OCI-LY7 (cell line): ENCODE measurements around the gene TRHDE. TPM values are rescaled to one million over a fixed set of nuclear protein-coding genes. Genes with fewer than 3 reads are reported as not detected.

Experiments
- BruUV-seq: library from RNA; stranded (reverse); fragments of 400-500 nt; replicated peaks from 2 replicates; lab custom pipeline; 2021; lab: Mats Ljungman, UMichigan
- CTCF ChIA-PET: fragments of 300-600 bp; sonication (Branson Sonifier 250); formaldehyde crosslinking; loops from one replicate; lab custom pipeline; 2022; ENCODE audit warnings: antibody characterized with exemption; ENCODE audit not compliant: unreplicated experiment; lab: Charles Lee
- POLR2A ChIA-PET: fragments of 300-600 bp; sonication (Branson Sonifier 250); formaldehyde crosslinking; loops from one replicate; lab custom pipeline; 2022; ENCODE audit warnings: antibody characterized with exemption; lab: Charles Lee
- DNase-seq: peaks from one replicate; pipeline ENCODE4 v3.0.0-alpha.2; 2015; ENCODE audit warnings: low spot score
- H2AFZ ChIP-seq: fragments of 200-600 bp; sonication (generic), shearing (Covaris generic); 2 replicates; pipeline ENCODE4 v1.6.1; 2014; ENCODE audit warnings: mild to moderate bottlenecking, antibody characterized with exemption, low read length, moderate library complexity
- H3K27ac ChIP-seq: fragments of 200-600 bp; sonication (generic); 2 replicates; pipeline ENCODE4 v1.5.1; 2014; ENCODE audit warnings: mixed run types, low read depth, mild to moderate bottlenecking, moderate library complexity, low read length, inconsistent platforms; ENCODE audit not compliant: poor library complexity, severe bottlenecking
- H3K36me3 ChIP-seq: fragments of 200-600 bp; sonication (generic); 2 replicates; pipeline ENCODE4 v1.6.1; 2014; ENCODE audit warnings: mild to moderate bottlenecking, antibody characterized with exemption, low read length, moderate library complexity, mixed read lengths; ENCODE audit not compliant: insufficient read depth
- H3K4me1 ChIP-seq: fragments of 200-600 bp; sonication (generic); 2 replicates; pipeline ENCODE4 v1.5.1; 2014; ENCODE audit warnings: mild to moderate bottlenecking, low read length; ENCODE audit not compliant: insufficient read depth, poor library complexity, severe bottlenecking
- H3K4me2 ChIP-seq: fragments of 200-600 bp; sonication (generic); 2 replicates; pipeline ENCODE4 v1.6.1; 2014; ENCODE audit warnings: mild to moderate bottlenecking, low read length
- H3K4me3 ChIP-seq: fragments of 200-600 bp; sonication (generic); 2 replicates; pipeline ENCODE4 v1.5.1; 2014; ENCODE audit warnings: mild to moderate bottlenecking, low read depth, low read length; ENCODE audit not compliant: poor library complexity, severe bottlenecking
- H3K79me2 ChIP-seq: fragments of 200-600 bp; sonication (generic); 2 replicates; pipeline ENCODE4 v1.6.1; 2016; ENCODE audit warnings: low read depth, mild to moderate bottlenecking, low read length, moderate library complexity, mixed read lengths; ENCODE audit not compliant: insufficient read depth
- H3K9me2 ChIP-seq: fragments of 200-600 bp; sonication (generic); 2 replicates; pipeline ENCODE4 v1.6.1; 2016; ENCODE audit warnings: mild to moderate bottlenecking, low read length, mixed read lengths; ENCODE audit not compliant: insufficient read depth
- H3K9me3 ChIP-seq: fragments of 200-600 bp; sonication (generic); 2 replicates; pipeline ENCODE4 v1.6.1; 2014; ENCODE audit warnings: mild to moderate bottlenecking, mixed run types, low read length, mixed read lengths
- H4K20me1 ChIP-seq: fragments of 200-600 bp; sonication (generic); 2 replicates; pipeline ENCODE4 v1.6.1; 2014; ENCODE audit warnings: mild to moderate bottlenecking, antibody characterized with exemption, low read length, moderate library complexity, mixed read lengths; ENCODE audit not compliant: insufficient read depth
- CTCF ChIP-seq: fragments of 200-600 bp; sonication (generic); conservative IDR thresholded peaks from 2 replicates; pipeline ENCODE4 v1.5.1; 2014; ENCODE audit warnings: mild to moderate bottlenecking, antibody characterized with exemption, low read length, moderate library complexity, mixed read lengths
- EZH2phosphoT487 ChIP-seq: fragments of 200-600 bp; sonication (generic); IDR thresholded peaks from 2 replicates; pipeline ENCODE4 v1.6.1; 2018; ENCODE audit warnings: low read depth, borderline replicate concordance, mild to moderate bottlenecking, mixed run types, antibody characterized with exemption, low read length, moderate library complexity, mixed read lengths
- intact Hi-C: fragments of 100-400 bp; cut with micrococcal nuclease; formaldehyde crosslinking; loops from one replicate; pipeline ENCODE4 v1.10.0; 2022; ENCODE audit not compliant: unreplicated experiment
- total RNA-seq, 2 experiments: library from RNA; depleted of rRNA in 1 of 2; stranded (reverse); fragments of >200 nt in 1 of 2; shearing (Covaris generic) in 1 of 2; gene quantifications; 2 replicates each; pipeline ENCODE4 v1.2.3, GENCODE V29; 2014 to 2022

Gene TRHDE
- total RNA-seq, 2 experiments from 2014 or later: not detected

DNA sequence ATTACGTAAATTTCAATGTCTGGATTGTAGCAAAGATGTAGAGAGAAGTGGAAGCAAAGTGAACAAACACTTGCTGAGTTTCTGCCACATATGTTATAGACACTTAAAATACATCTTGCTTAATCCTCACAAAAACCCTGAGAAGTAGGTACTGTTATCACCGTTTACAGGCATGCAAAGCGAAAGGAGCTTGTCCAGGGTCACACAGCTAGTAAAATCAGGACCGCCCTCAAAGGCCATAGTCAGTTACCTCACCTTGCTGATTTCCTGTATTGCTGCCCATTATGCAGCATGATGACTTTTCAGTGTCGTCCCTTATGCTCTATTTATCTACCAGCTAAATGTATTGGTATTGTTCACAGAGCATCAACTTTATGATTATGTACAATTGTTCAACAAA, 39.8 kb downstream of the TRHDE start:
- no peak overlapping the region for H3K4me3 ChIP-seq
- no peak overlapping the region for H3K4me2 ChIP-seq
- intact Hi-C loops: no loop called here
- ChIA-PET POLR2A (interaction anchor here (0.5 kb wide), 1 partner anchor 368 kb away, joined by 3 read pairs; no protein-coding TSS in a partner anchor), CTCF (no interaction called here)
- H3K79me2 ChIP-seq: no peaks in the 10 kb centered on the region
- no peaks in the 10 kb centered on the region for H3K36me3 ChIP-seq
- no peak overlapping the region for H2AFZ ChIP-seq
- H3K9me2 ChIP-seq: no peaks in the 10 kb centered on the region
- H3K4me1 ChIP-seq: no peaks in the 10 kb centered on the region
- no TSS peak for BruUV-seq
- H3K27ac ChIP-seq: no peak overlapping the region
- TF ChIP-seq CTCF (no peak), EZH2phosphoT487 (no peak)
- H3K9me3 ChIP-seq: no peaks in the 10 kb centered on the region
- no peaks in the 10 kb centered on the region for H4K20me1 ChIP-seq
- DNase-seq: no peak

DNA sequence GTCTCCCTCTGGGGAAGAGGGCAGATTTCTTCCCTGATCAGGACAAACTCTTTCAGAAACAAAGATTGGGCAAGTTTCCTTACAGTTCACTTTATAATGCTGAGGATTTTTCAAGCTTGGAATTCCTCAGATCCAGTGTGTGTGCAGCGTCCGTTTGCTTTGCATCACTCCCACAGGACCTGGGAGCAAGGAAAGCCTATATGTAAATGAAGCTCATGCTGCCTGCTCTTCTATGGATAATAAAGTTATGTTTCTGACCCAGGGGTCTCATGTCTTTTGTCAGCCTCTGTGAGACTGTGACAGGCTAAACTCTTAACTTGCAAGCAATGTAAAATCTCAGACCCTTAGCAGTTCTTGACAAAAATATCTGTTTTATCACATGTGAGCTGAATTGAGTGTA, 41.6 kb downstream of the TRHDE start:
- ChIA-PET POLR2A (no interaction called here), CTCF (no interaction called here)
- BruUV-seq: no TSS peak
- H3K9me2 ChIP-seq: no peaks in the 10 kb centered on the region
- TF ChIP-seq EZH2phosphoT487 (no peak), CTCF (no peak)
- H3K36me3 ChIP-seq: no peaks in the 10 kb centered on the region
- H3K27ac ChIP-seq: no peak overlapping the region
- DNase-seq: no peak
- no peaks in the 10 kb centered on the region for H4K20me1 ChIP-seq
- no peaks in the 10 kb centered on the region for H3K79me2 ChIP-seq
- H3K9me3 ChIP-seq: no peaks in the 10 kb centered on the region
- intact Hi-C loops: no loop called here
- no peak overlapping the region for H3K4me3 ChIP-seq
- no peaks in the 10 kb centered on the region for H3K4me1 ChIP-seq
- no peak overlapping the region for H2AFZ ChIP-seq
- no peak overlapping the region for H3K4me2 ChIP-seq

GRCh38 chr12:72315858-72316257, 43.7 kb downstream of the TRHDE start:
- Histone ChIP-seq H3K27ac (no peak overlapping the region), H3K4me2 (no peak overlapping the region), H3K79me2 (no peaks in the 10 kb centered on the region), H3K36me3 (no peaks in the 10 kb centered on the region), H3K9me3 (no peaks in the 10 kb centered on the region), H3K9me2 (no peaks in the 10 kb centered on the region), H2AFZ (no peak overlapping the region), H4K20me1 (no peaks in the 10 kb centered on the region), H3K4me3 (no peak overlapping the region), H3K4me1 (no peaks in the 10 kb centered on the region)
- no peak for DNase-seq
- ChIA-PET CTCF (no interaction called here), POLR2A (interaction anchor here (0.5 to 1.4 kb wide), 2 partner anchors 14 to 575 kb away, joined by 3 read pairs; no protein-coding TSS in a partner anchor)
- intact Hi-C loops: no loop called here
- no TSS peak for BruUV-seq
- TF ChIP-seq EZH2phosphoT487 (no peak), CTCF (no peak)
